Endothelial cell of umbilical vein (primary cell): Measurements from ENCODE around the gene DPYSL4. TPM values are rescaled to one million over a fixed set of nuclear protein-coding genes. Genes with fewer than 3 reads are reported as not detected.

Experiments used
- BruUV-seq: library from RNA; stranded (reverse); fragments of 400-500 nt; replicated peaks from 2 replicates; lab custom pipeline; 2021; lab: Mats Ljungman, UMichigan
- CTCF ChIA-PET: fragments of 300-600, 350-600 bp; sonication (Branson Sonifier 250); formaldehyde crosslinking; loops from one replicate; lab custom pipeline; 2021; ENCODE audit warnings: antibody characterized with exemption, inconsistent platforms; lab: Charles Lee
- POLR2A ChIA-PET: fragments of 300-600, 350-600 bp; sonication (Branson Sonifier 250); formaldehyde crosslinking; loops from one replicate; lab custom pipeline; 2021; ENCODE audit warnings: antibody characterized with exemption, inconsistent platforms; lab: Charles Lee
- DNase-seq: peaks from one replicate; pipeline ENCODE4 v3.0.0-alpha.2; 2011; ENCODE audit warnings: low read depth, low spot score
- FAIRE-seq: peaks from 2 replicates; lab custom pipeline; 2011; peaks lifted over from hg19 to GRCh38; lab: Jason Lieb, UNC
- H2AFZ ChIP-seq: 2 replicates; pipeline ENCODE4 v1.6.0; 2012; ENCODE audit warnings: low read depth, low read length, control low read depth, inconsistent platforms
- H3K27ac ChIP-seq: 2 replicates; pipeline ENCODE4 v1.5.1; 2011; ENCODE audit warnings: low read depth, mild to moderate bottlenecking, control low read depth, low read length, moderate library complexity; ENCODE audit not compliant: insufficient read depth
- H3K27me3 ChIP-seq, 2 experiments: 2 replicates each; pipeline versions ENCODE4 v1.6.0 to v1.6.1; 2011; ENCODE audit warnings: low read length in 2 of 2, mixed read lengths in 1 of 2; ENCODE audit not compliant: control insufficient read depth in 2 of 2, insufficient read depth in 2 of 2
- H3K36me3 ChIP-seq, 2 experiments: 2 replicates in 1 of 2; 3 replicates in 1 of 2; pipeline ENCODE4 v1.5.1; 2011; ENCODE audit warnings: low read length in 2 of 2, mild to moderate bottlenecking in 1 of 2, moderate library complexity in 1 of 2; ENCODE audit not compliant: control insufficient read depth in 2 of 2, insufficient read depth in 2 of 2; ENCODE audit errors: extremely low read depth in 1 of 2
- H3K4me1 ChIP-seq: 3 replicates; pipeline ENCODE4 v1.5.1; 2011; ENCODE audit warnings: mild to moderate bottlenecking, low read length; ENCODE audit not compliant: control insufficient read depth, insufficient read depth; ENCODE audit errors: extremely low read depth
- H3K4me2 ChIP-seq: 2 replicates; pipeline ENCODE4 v1.6.1; 2011; ENCODE audit warnings: low read length, control low read depth, mixed read lengths; ENCODE audit not compliant: insufficient read depth
- H3K4me3 ChIP-seq, 3 experiments: fragments of 200-600 bp in 1 of 3; sonication (generic), shearing (Covaris generic) in 1 of 3; replicated peaks in 1 of 3; 2 replicates each; pipeline ENCODE4 v1.5.1; 2011 to 2016; ENCODE audit warnings: control low read depth in 3 of 3, low read length in 3 of 3, mild to moderate bottlenecking in 2 of 3, inconsistent platforms in 1 of 3, low read depth in 1 of 3, moderate library complexity in 1 of 3; ENCODE audit not compliant: insufficient read depth in 1 of 3
- H3K79me2 ChIP-seq: 2 replicates; pipeline ENCODE4 v1.6.0; 2012; ENCODE audit warnings: low read length, inconsistent platforms; ENCODE audit not compliant: control insufficient read depth, insufficient read depth
- H3K9ac ChIP-seq: replicated peaks from 2 replicates; pipeline ENCODE3; 2011; ENCODE audit warnings: low read length, control low read depth; ENCODE audit not compliant: insufficient read depth; ENCODE audit errors: extremely low read depth
- H3K9me1 ChIP-seq: replicated peaks from 3 replicates; pipeline ENCODE4 v1.6.0; 2011; ENCODE audit warnings: mild to moderate bottlenecking, low read length; ENCODE audit not compliant: control insufficient read depth, insufficient read depth; ENCODE audit errors: extremely low read depth
- H3K9me3 ChIP-seq: replicated peaks from 2 replicates; pipeline ENCODE4 v1.5.1; 2012; ENCODE audit warnings: low read length, inconsistent platforms; ENCODE audit not compliant: control insufficient read depth, insufficient read depth
- H4K20me1 ChIP-seq: replicated peaks from 2 replicates; pipeline ENCODE3; 2011; ENCODE audit warnings: mild to moderate bottlenecking, low read length; ENCODE audit not compliant: control insufficient read depth, insufficient read depth; ENCODE audit errors: extremely low read depth
- EZH2 ChIP-seq: IDR thresholded peaks from 2 replicates; pipeline ENCODE4 v1.6.1; 2012; ENCODE audit warnings: borderline replicate concordance, low read depth, mild to moderate bottlenecking, moderate library complexity, low read length, inconsistent platforms; ENCODE audit not compliant: severe bottlenecking
- FOS ChIP-seq: IDR thresholded peaks from 2 replicates; pipeline ENCODE4 v1.6.1; 2011; ENCODE audit warnings: mild to moderate bottlenecking, low read length, moderate library complexity, borderline replicate concordance; ENCODE audit not compliant: insufficient read depth
- GATA2 ChIP-seq: IDR thresholded peaks from 2 replicates; pipeline ENCODE4 v1.7.0; 2011; ENCODE audit warnings: low read depth, mild to moderate bottlenecking, moderate library complexity, mixed read lengths, low read length; ENCODE audit not compliant: insufficient read length, insufficient read depth
- JUN ChIP-seq: IDR thresholded peaks from 2 replicates; pipeline ENCODE4 v1.6.1; 2011; ENCODE audit warnings: borderline replicate concordance, low read depth; ENCODE audit not compliant: insufficient read length, insufficient read depth
- MYC ChIP-seq: IDR thresholded peaks from one replicate; pipeline ENCODE4 v1.6.1; 2011; ENCODE audit warnings: mild to moderate bottlenecking, low read depth, low read length
- POLR2A ChIP-seq: IDR thresholded peaks from 2 replicates; pipeline ENCODE4 v1.6.1; 2012; ENCODE audit warnings: low read depth, mild to moderate bottlenecking, control low read depth, low read length
- POLR2AphosphoS5 ChIP-seq: IDR thresholded peaks from 2 replicates; pipeline ENCODE4 v1.6.1; 2012; ENCODE audit warnings: low read depth, mild to moderate bottlenecking, control low read depth, low read length, moderate library complexity; ENCODE audit not compliant: insufficient read depth
- dilution Hi-C: fragments of 300-500 bp; cut with MboI; formaldehyde crosslinking; loops from one replicate; pipeline ENCODE4 v1.15.0; 2019; ENCODE audit warnings: low sequenced_read_pairs; ENCODE audit not compliant: extremely low pct_ligation_motif_present
- intact Hi-C: fragments of 100-400 bp; cut with micrococcal nuclease; formaldehyde crosslinking; loops from one replicate; pipeline ENCODE4 v1.10.0; 2022
- polyA plus RNA-seq, 4 experiments: library from polyadenylated mRNA; depleted of rRNA in 3 of 4; stranded (reverse) in 3 of 4; unstranded in 1 of 4; fragments of >200 nt; gene quantifications; 2 replicates each; pipeline versions ENCODE4 v1.2.1 to v1.2.3, GENCODE V29; 2011 to 2012; ENCODE audit warnings: missing spikeins in 1 of 4
- total RNA-seq: library from RNA; stranded (reverse); gene quantifications from 2 replicates; pipeline ENCODE4 v1.2.3, GENCODE V29; 2021
- TF ChIP-seq, protein P1 (sequence below), 2 donors: IDR thresholded peaks; 1 replicate in 1 of 2; 2 replicates in 1 of 2; pipeline ENCODE4 v1.5.1; 2011; ENCODE audit warnings: low read length in 2 of 2, mild to moderate bottlenecking in 2 of 2, moderate library complexity in 2 of 2, control low read depth in 1 of 2, inconsistent platforms in 1 of 2, low read depth in 1 of 2; ENCODE audit not compliant: insufficient read depth in 1 of 2; ENCODE audit errors: extremely low read depth in 1 of 2
- TF ChIP-seq, protein P2 (sequence below): IDR thresholded peaks from 2 replicates; pipeline ENCODE4 v1.6.1; 2011; ENCODE audit not compliant: insufficient read depth, insufficient read length

DPYSL4 gene
- total and polyA plus RNA-seq, 2 donors (not counting 3 experiments of a cell fraction or from before 2014, with no cell fraction given): 27.1 to 60.0 TPM

DNA sequence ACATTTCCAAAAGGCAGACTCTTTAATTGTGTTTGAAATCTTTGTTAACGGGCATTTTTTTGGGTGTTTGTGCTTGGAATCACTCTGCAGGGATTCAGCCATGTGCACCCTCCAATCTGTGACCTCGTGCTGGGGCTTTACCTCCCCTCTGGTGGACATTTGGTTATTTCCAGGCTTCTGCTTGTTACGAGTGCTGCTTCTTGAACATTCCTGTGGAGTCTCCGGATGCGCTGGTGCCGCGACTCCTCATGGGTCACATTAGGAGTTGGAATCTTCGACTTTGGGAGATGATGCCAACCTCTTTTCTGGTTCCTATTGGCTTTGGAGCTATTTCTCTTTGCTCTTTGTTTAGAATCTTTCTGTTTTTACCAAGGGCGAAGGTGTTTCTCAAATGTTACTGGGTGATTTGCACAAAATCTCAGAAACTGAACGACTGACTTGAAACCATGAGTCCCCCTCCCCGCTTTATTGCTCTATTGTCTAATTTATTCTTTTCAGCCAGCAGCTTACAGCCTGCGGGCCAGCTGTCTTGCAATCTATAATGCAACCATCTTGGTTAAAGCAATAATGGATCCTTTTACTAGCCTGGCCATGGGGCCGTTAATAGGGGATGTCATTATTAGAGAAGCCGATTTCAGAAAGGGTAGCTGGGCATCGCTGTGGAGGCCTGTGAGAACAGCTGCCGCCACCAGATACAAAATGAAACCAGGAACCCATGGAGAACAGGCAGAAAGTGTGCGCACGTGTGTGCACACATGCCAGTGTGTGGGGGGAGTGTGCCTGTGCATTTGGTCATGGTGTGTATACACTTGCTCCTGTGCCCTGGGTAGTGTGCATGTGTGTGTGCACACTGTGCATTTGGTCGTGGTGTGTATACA is 9.9 kb upstream of the DPYSL4 start:
- no TSS peak for BruUV-seq
- H2AFZ ChIP-seq: no peak overlapping the region
- H3K9ac ChIP-seq: no peak overlapping the region
- CTCF ChIA-PET: no interaction called here
- TF ChIP-seq GATA2 (no peak), POLR2AphosphoS5 (no peak), POLR2A (no peak), MYC (no peak), JUN (no peak), FOS (no peak), EZH2 (no peak)
- TF ChIP-seq, protein P1, sequence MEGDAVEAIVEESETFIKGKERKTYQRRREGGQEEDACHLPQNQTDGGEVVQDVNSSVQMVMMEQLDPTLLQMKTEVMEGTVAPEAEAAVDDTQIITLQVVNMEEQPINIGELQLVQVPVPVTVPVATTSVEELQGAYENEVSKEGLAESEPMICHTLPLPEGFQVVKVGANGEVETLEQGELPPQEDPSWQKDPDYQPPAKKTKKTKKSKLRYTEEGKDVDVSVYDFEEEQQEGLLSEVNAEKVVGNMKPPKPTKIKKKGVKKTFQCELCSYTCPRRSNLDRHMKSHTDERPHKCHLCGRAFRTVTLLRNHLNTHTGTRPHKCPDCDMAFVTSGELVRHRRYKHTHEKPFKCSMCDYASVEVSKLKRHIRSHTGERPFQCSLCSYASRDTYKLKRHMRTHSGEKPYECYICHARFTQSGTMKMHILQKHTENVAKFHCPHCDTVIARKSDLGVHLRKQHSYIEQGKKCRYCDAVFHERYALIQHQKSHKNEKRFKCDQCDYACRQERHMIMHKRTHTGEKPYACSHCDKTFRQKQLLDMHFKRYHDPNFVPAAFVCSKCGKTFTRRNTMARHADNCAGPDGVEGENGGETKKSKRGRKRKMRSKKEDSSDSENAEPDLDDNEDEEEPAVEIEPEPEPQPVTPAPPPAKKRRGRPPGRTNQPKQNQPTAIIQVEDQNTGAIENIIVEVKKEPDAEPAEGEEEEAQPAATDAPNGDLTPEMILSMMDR (IDR thresholded peaks at IDR 0.05; ENCODE audit: extremely low read depth in 1 of 2, insufficient read depth in 1 of 2, low read depth in 1 of 2, low read length in 2 of 2): no peak
- TF ChIP-seq, protein P2, sequence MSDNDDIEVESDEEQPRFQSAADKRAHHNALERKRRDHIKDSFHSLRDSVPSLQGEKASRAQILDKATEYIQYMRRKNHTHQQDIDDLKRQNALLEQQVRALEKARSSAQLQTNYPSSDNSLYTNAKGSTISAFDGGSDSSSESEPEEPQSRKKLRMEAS: no peak
- POLR2A ChIA-PET: no interaction called here
- no peaks in the 10 kb centered on the region for H3K9me1 ChIP-seq
- H3K4me1 ChIP-seq: no peaks in the 10 kb centered on the region
- H3K79me2 ChIP-seq: no peaks in the 10 kb centered on the region
- no peak for DNase-seq
- H3K27me3 ChIP-seq: peaks cover 0 to 4% of the 10 kb centered on the region in 2 experiments
- no peaks in the 10 kb centered on the region for H3K36me3 ChIP-seq
- no peaks in the 10 kb centered on the region for H4K20me1 ChIP-seq
- H3K4me3 ChIP-seq: no peak overlapping the region
- no peak for FAIRE-seq
- intact Hi-C loops (no loop called here), dilution Hi-C loops (no loop called here)
- H3K4me2 ChIP-seq: no peak overlapping the region
- H3K9me3 ChIP-seq: no peaks in the 10 kb centered on the region
- no peak overlapping the region for H3K27ac ChIP-seq
